ENCODE measurements around the gene EFNA3. TPM values are rescaled to one million over a fixed set of nuclear protein-coding genes. Genes with fewer than 3 reads are reported as not detected.

EFNA3 gene
- polyA plus RNA-seq, 1 donor (not counting 4 experiments of a cell fraction or from before 2014, with no cell fraction given) = 4.4 TPM

DNA sequence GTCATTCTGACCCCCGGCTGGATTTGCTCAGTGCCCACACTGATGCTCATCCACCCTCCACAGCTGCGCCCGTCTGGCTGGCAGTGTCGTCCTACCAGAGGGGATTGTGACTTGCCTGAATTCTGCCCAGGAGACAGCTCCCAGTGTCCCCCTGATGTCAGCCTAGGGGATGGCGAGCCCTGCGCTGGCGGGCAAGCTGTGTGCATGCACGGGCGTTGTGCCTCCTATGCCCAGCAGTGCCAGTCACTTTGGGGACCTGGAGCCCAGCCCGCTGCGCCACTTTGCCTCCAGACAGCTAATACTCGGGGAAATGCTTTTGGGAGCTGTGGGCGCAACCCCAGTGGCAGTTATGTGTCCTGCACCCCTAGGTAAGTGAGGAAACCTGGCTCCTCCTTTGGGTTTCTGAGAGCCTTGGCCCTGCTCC, 20.8 kb upstream of the EFNA3 start:
- no peak overlapping the region for H2AFZ ChIP-seq (ENCODE audit: control insufficient read depth, low read length)
- peaks cover 55 to 58% of the 10 kb centered on the region in 2 experiments for H3K36me3 ChIP-seq (ENCODE audit: control insufficient read depth in 2 of 2, extremely low read depth in 1 of 2, insufficient read depth in 2 of 2, low read length in 2 of 2)
- FAIRE-seq = no peak
- no peaks in the 10 kb centered on the region for H3K9me1 ChIP-seq (ENCODE audit: control insufficient read depth, extremely low read depth, insufficient read depth, low read length)
- peaks cover 21% of the 10 kb centered on the region for H3K4me1 ChIP-seq (ENCODE audit: control insufficient read depth, extremely low read depth, insufficient read depth, low read length)
- peaks cover 5% of the 10 kb centered on the region for H4K20me1 ChIP-seq (ENCODE audit: control insufficient read depth, extremely low read depth, insufficient read depth, low read length)
- no peaks in the 10 kb centered on the region for H3K27me3 ChIP-seq (ENCODE audit: control insufficient read depth, extremely low read depth, insufficient read depth, low read length)
- H3K4me2 ChIP-seq (ENCODE audit: control insufficient read depth, extremely low read depth, insufficient read depth, low read depth, low read length) = no peak overlapping the region
- H3K9me3 ChIP-seq (ENCODE audit: control insufficient read depth, low read depth, low read length) = no peaks in the 10 kb centered on the region
- peaks cover 19% of the 10 kb centered on the region for H3K79me2 ChIP-seq (ENCODE audit: control insufficient read depth, insufficient read depth, low read length)
- no peak for DNase-seq (ENCODE audit: low read depth, low spot score)
- no peak overlapping the region for H3K9ac ChIP-seq (ENCODE audit: control insufficient read depth, extremely low read depth, insufficient read depth, low read length)
- dilution Hi-C loops (cut with MboI; ENCODE audit: extremely low pct_ligation_motif_present, low sequenced_read_pairs) = no loop called here
- TF ChIP-seq, protein P1, sequence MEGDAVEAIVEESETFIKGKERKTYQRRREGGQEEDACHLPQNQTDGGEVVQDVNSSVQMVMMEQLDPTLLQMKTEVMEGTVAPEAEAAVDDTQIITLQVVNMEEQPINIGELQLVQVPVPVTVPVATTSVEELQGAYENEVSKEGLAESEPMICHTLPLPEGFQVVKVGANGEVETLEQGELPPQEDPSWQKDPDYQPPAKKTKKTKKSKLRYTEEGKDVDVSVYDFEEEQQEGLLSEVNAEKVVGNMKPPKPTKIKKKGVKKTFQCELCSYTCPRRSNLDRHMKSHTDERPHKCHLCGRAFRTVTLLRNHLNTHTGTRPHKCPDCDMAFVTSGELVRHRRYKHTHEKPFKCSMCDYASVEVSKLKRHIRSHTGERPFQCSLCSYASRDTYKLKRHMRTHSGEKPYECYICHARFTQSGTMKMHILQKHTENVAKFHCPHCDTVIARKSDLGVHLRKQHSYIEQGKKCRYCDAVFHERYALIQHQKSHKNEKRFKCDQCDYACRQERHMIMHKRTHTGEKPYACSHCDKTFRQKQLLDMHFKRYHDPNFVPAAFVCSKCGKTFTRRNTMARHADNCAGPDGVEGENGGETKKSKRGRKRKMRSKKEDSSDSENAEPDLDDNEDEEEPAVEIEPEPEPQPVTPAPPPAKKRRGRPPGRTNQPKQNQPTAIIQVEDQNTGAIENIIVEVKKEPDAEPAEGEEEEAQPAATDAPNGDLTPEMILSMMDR (optimal IDR thresholded peaks at IDR 0.05 in 1 of 3, IDR thresholded peaks at IDR 0.05 in 1 of 3, conservative IDR thresholded peaks at IDR 0.05 in 1 of 3; ENCODE audit: extremely low read depth in 1 of 3, insufficient read depth in 2 of 3, low read length in 3 of 3) = peak in 1 of 3 experiments; percentile 32
- no peak for TF ChIP-seq EZH2 (IDR thresholded peaks at IDR 0.05; ENCODE audit: low read length)
- no peak overlapping the region for H3K4me3 ChIP-seq (ENCODE audit: control insufficient read depth in 2 of 3, extremely low read depth in 1 of 3, insufficient read depth in 2 of 3, low read depth in 1 of 3, low read length in 3 of 3)
- no peak overlapping the region for H3K27ac ChIP-seq (ENCODE audit: control insufficient read depth, insufficient read depth, low read length)

DNA sequence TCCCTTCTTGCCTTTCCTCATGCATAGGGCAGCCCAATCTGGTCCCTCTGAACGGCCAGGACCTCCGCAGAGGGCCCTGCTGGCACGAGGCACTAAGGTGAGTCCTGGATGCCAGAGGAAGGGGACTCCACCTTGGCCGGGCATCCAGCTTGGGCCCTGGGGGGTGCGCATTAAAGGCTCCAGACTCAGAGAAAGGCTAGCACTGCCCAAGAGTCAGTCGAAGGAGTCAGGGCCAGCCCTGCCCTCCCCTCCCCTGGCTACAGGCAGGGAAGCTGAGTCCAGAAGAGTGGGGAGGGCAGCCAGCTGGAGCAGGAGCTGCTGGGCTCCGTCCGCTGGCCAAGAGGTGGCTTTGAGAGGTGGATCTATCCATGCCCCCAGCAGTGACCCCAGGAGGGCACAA, 17.9 kb upstream of the EFNA3 start:
- Histone ChIP-seq H3K27ac (ENCODE audit: control insufficient read depth, insufficient read depth, low read length) (no peak overlapping the region), H3K4me1 (ENCODE audit: control insufficient read depth, extremely low read depth, insufficient read depth, low read length) (peaks cover 23% of the 10 kb centered on the region), H3K9me3 (ENCODE audit: control insufficient read depth, low read depth, low read length) (no peaks in the 10 kb centered on the region), H4K20me1 (ENCODE audit: control insufficient read depth, extremely low read depth, insufficient read depth, low read length) (peaks cover 5% of the 10 kb centered on the region), H3K4me2 (ENCODE audit: control insufficient read depth, extremely low read depth, insufficient read depth, low read depth, low read length) (no peak overlapping the region), H3K36me3 (ENCODE audit: control insufficient read depth in 2 of 2, extremely low read depth in 1 of 2, insufficient read depth in 2 of 2, low read length in 2 of 2) (peaks cover 48 to 50% of the 10 kb centered on the region in 2 experiments), H3K79me2 (ENCODE audit: control insufficient read depth, insufficient read depth, low read length) (peaks cover 3% of the 10 kb centered on the region), H3K4me3 (ENCODE audit: control insufficient read depth in 2 of 3, extremely low read depth in 1 of 3, insufficient read depth in 2 of 3, low read depth in 1 of 3, low read length in 3 of 3) (no peak overlapping the region), H2AFZ (ENCODE audit: control insufficient read depth, low read length) (no peak overlapping the region), H3K9me1 (ENCODE audit: control insufficient read depth, extremely low read depth, insufficient read depth, low read length) (no peaks in the 10 kb centered on the region), H3K9ac (ENCODE audit: control insufficient read depth, extremely low read depth, insufficient read depth, low read length) (no peak overlapping the region), H3K27me3 (ENCODE audit: control insufficient read depth, extremely low read depth, insufficient read depth, low read length) (no peaks in the 10 kb centered on the region)
- DNase-seq (ENCODE audit: low read depth, low spot score) (no peak), FAIRE-seq (no peak)
- TF ChIP-seq, protein P1 (optimal IDR thresholded peaks at IDR 0.05 in 1 of 3, IDR thresholded peaks at IDR 0.05 in 1 of 3, conservative IDR thresholded peaks at IDR 0.05 in 1 of 3; ENCODE audit: extremely low read depth in 1 of 3, insufficient read depth in 2 of 3, low read length in 3 of 3) = no peak
- no peak for TF ChIP-seq EZH2 (IDR thresholded peaks at IDR 0.05; ENCODE audit: low read length)
- dilution Hi-C loops (cut with MboI; ENCODE audit: extremely low pct_ligation_motif_present, low sequenced_read_pairs) = no loop called here

Data from keratinocyte (primary cell).